Glutamatergic neuron (in vitro differentiated cells): ENCODE results near the gene MRGPRF. TPM values are rescaled to one million over a fixed set of nuclear protein-coding genes. Genes with fewer than 3 reads are reported as not detected.

Source experiments
- DNase-seq: peaks from one replicate; pipeline ENCODE4 v3.0.0; 2022
- H3K27ac Mint-ChIP-seq: one replicate; pipeline ENCODE4 v1.8.0; 2020; ENCODE audit warnings: mild to moderate bottlenecking, mixed read lengths, inconsistent platforms; ENCODE audit not compliant: unreplicated experiment
- H3K27me3 Mint-ChIP-seq: one replicate; pipeline ENCODE4 v1.8.0; 2020; ENCODE audit warnings: mild to moderate bottlenecking, moderate library complexity, mixed read lengths, inconsistent platforms; ENCODE audit not compliant: unreplicated experiment
- H3K36me3 Mint-ChIP-seq: one replicate; pipeline ENCODE4 v1.8.0; 2020; ENCODE audit warnings: mild to moderate bottlenecking, mixed read lengths, inconsistent platforms; ENCODE audit not compliant: unreplicated experiment
- H3K4me1 Mint-ChIP-seq: one replicate; pipeline ENCODE4 v1.8.0; 2020; ENCODE audit warnings: mild to moderate bottlenecking, low read depth, mixed read lengths, inconsistent platforms; ENCODE audit not compliant: unreplicated experiment
- H3K4me3 Mint-ChIP-seq: one replicate; pipeline ENCODE4 v1.8.0; 2020; ENCODE audit warnings: mild to moderate bottlenecking, mixed read lengths, inconsistent platforms; ENCODE audit not compliant: unreplicated experiment
- H3K9me3 Mint-ChIP-seq: one replicate; pipeline ENCODE4 v1.8.0; 2020; ENCODE audit warnings: mild to moderate bottlenecking, moderate library complexity, mixed read lengths, inconsistent platforms; ENCODE audit not compliant: unreplicated experiment
- total RNA-seq: library from RNA; stranded (reverse); fragmentation: NEBNext Ultra II Directional; extraction: Animal tissue kit (Norgen Biotek cat#: 25700); gene quantifications from one replicate; pipeline ENCODE4 v1.2.1, GENCODE V29; 2021; ENCODE audit not compliant: unreplicated experiment
- TF ChIP-seq, protein P1 (sequence below): fragments of 200-600 bp; sonication (generic); IDR thresholded peaks from one replicate; pipeline ENCODE4 v1.5.0; 2021; ENCODE audit not compliant: partially characterized antibody, unreplicated experiment

The MRGPRF gene
- total RNA-seq, 1 donor from 2014 or later: 1.0 TPM

DNA sequence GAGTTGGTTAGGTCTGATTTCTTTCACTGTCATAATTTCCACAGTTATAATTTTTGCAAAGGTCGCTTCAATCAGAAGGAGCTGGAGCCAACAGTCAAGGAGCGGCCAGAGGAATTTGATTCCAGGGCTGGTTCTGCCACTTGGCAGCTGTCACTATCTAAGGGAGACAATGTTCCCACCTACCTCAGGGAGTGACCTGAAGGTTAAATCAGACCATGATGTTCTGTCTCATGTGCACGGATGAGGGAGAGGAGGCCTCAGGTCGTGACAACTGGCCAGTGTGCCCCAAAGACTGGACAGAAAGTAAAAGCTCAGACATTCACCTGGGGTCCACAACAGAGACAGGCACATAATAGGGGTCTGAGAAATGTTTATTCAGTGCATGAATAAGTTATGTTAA lies 39.8 kb downstream of the MRGPRF start:
- H3K36me3 Mint-ChIP-seq: no peaks in the 10 kb centered on the region
- H3K27me3 Mint-ChIP-seq: peaks cover 1% of the 10 kb centered on the region
- H3K9me3 Mint-ChIP-seq: peaks cover 4% of the 10 kb centered on the region
- TF ChIP-seq, protein P1, sequence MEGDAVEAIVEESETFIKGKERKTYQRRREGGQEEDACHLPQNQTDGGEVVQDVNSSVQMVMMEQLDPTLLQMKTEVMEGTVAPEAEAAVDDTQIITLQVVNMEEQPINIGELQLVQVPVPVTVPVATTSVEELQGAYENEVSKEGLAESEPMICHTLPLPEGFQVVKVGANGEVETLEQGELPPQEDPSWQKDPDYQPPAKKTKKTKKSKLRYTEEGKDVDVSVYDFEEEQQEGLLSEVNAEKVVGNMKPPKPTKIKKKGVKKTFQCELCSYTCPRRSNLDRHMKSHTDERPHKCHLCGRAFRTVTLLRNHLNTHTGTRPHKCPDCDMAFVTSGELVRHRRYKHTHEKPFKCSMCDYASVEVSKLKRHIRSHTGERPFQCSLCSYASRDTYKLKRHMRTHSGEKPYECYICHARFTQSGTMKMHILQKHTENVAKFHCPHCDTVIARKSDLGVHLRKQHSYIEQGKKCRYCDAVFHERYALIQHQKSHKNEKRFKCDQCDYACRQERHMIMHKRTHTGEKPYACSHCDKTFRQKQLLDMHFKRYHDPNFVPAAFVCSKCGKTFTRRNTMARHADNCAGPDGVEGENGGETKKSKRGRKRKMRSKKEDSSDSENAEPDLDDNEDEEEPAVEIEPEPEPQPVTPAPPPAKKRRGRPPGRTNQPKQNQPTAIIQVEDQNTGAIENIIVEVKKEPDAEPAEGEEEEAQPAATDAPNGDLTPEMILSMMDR: no peak
- H3K27ac Mint-ChIP-seq: no peak overlapping the region
- H3K4me3 Mint-ChIP-seq: no peak overlapping the region
- H3K4me1 Mint-ChIP-seq: peaks cover 6% of the 10 kb centered on the region
- DNase-seq: no peak

DNA sequence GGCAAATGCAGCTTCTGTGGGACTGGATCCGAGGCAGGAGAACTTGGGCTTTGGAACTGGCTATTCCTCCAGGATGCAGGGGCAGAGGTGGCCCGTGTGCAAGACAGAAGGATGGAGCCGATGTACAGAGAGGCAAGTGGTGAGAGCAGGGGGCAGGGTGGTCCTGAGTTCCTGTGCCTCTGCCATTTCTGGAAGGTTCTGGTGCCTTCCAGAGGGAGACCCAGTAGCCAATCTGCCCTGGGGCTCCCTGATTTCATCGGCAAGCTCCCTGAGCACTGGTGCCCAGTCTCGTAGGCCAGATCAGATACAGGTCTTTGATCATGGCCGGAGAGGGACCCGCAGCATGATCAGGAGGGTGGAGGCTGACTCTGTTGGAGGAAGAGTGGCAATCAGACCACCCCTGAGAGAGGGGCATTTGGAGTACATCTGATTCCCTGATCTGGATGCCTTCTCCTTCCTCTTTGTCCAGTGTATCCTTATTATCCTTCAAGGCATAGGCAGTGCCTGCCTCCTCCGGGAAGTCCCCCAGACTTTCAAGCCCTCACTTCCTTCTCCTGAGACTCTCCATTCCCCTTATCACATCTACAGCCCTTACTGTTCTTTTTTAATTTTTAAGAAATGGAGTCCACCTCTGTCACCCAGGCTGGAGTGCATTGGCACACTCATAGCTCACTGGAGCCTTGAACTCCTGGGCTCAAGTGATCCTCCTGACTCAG lies 42.0 kb downstream of the MRGPRF start:
- TF ChIP-seq, protein P1: no peak
- peaks cover 4% of the 10 kb centered on the region for H3K4me1 Mint-ChIP-seq
- H3K36me3 Mint-ChIP-seq: peaks cover 2% of the 10 kb centered on the region
- peaks cover 3% of the 10 kb centered on the region for H3K27me3 Mint-ChIP-seq
- peaks cover 4% of the 10 kb centered on the region for H3K9me3 Mint-ChIP-seq
- H3K27ac Mint-ChIP-seq: no peak overlapping the region
- peak; percentile 2 for DNase-seq
- H3K4me3 Mint-ChIP-seq: no peak overlapping the region

DNA sequence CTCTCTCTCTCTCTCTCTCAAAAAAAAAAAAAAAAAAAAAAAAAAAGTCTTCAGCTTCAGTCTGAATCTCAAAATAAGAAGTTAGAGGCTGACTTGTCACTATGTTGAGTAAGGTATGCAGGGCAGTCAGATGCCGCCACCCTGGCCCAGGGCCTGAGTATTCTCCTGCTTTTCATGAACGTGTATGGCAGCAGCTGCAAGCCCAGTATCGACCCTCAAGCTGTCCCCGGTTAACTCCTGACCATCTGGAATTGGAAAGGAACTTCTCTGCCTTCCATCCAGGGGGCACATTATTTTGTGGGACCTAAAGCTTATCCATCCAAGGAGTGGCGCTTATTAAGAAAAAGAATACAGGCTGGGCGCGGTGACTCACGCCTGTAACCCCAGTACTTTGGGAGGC lies 43.7 kb downstream of the MRGPRF start:
- peaks cover 11% of the 10 kb centered on the region for H3K36me3 Mint-ChIP-seq
- TF ChIP-seq, protein P1: no peak
- H3K4me3 Mint-ChIP-seq: no peak overlapping the region
- DNase-seq: peak; percentile 10
- peaks cover 4% of the 10 kb centered on the region for H3K9me3 Mint-ChIP-seq
- peak overlapping the region; percentile 48 for H3K27ac Mint-ChIP-seq
- peaks cover 3% of the 10 kb centered on the region for H3K27me3 Mint-ChIP-seq
- peaks cover 4% of the 10 kb centered on the region for H3K4me1 Mint-ChIP-seq

DNA sequence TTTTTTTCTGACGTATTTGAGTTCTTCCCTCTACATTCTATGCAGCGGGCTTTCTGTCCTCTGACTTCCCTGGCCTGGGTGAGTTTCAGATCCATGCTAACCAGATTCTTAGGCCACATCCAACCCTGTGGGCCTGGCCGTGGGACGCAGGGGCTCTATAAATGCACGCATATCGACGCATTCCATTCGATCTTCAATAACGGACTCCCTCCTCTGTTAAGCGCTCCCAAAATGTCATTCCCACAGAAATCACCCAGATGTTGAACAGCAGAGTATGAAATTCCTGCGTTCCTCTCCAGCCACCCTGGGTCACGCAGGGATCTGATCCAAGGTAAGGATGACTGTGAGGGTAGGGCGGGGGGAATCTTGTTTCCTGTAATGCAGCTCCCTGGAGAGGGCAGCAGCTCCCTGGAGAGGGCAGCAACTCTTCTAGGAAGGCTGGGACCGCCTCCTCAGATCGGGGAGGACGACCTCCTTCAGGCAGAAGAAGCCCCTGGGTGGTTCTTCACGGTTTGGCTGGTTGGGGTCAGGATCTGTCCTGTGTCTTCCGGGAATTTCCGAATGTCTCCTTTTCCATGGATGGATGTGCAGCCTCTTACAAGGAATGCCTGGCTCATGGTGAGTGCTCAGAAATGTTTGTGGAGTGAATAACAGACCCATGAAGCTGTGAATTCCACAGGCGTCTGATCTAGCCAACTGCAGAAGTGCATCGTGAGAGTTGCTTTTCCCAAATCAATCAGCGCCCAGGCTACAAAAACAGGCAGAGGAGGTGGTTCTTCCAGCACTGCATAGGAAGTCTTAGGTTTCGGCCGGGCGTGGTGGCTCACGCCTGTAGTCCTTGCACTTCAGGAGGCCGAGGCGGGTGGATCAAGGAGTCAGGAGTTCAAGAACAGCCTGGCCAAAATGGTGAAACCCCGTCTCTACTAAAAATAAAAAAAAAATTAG lies 44.5 kb downstream of the MRGPRF start:
- H3K27me3 Mint-ChIP-seq: peaks cover 3% of the 10 kb centered on the region
- peaks cover 6% of the 10 kb centered on the region for H3K9me3 Mint-ChIP-seq
- no peak overlapping the region for H3K27ac Mint-ChIP-seq
- peak; percentile 2 for DNase-seq
- TF ChIP-seq, protein P1: no peak
- peaks cover 4% of the 10 kb centered on the region for H3K4me1 Mint-ChIP-seq
- peaks cover 12% of the 10 kb centered on the region for H3K36me3 Mint-ChIP-seq
- H3K4me3 Mint-ChIP-seq: no peak overlapping the region
